Neural cell (in vitro differentiated cells): Measurements from ENCODE around the gene SPOCK1. TPM values are rescaled to one million over a fixed set of nuclear protein-coding genes. Genes with fewer than 3 reads are reported as not detected.

ENCODE experiments used
- H2AFZ ChIP-seq: fragments of 200-600, 300-800 bp; sonication (generic), shearing (Covaris generic); 2 replicates; pipeline ENCODE4 v1.6.0; 2014; ENCODE audit warnings: low read depth, mild to moderate bottlenecking, antibody characterized with exemption, low read length, moderate library complexity
- H3F3A ChIP-seq: fragments of 200-600 bp; shearing (Covaris generic); 2 replicates; pipeline ENCODE4 v1.6.1; 2016; ENCODE audit warnings: mild to moderate bottlenecking, moderate library complexity, mixed read lengths, antibody characterized with exemption, low read length; ENCODE audit not compliant: insufficient read depth, poor library complexity, severe bottlenecking
- H3K27ac ChIP-seq: fragments of 200-600, 300-800 bp; sonication (generic), shearing (Covaris generic); 2 replicates; pipeline ENCODE4 v1.5.1; 2014; ENCODE audit warnings: mild to moderate bottlenecking, low read length, moderate library complexity
- H3K27me3 ChIP-seq: fragments of 300-800, 200-600 bp; sonication (generic), shearing (Covaris generic); 2 replicates; pipeline ENCODE4 v1.6.0; 2014; ENCODE audit warnings: mild to moderate bottlenecking, low read depth, low read length, moderate library complexity; ENCODE audit not compliant: insufficient read depth
- H3K36me3 ChIP-seq: fragments of 300-800, 200-600 bp; sonication (generic), shearing (Covaris generic); 2 replicates; pipeline ENCODE4 v1.5.1; 2014; ENCODE audit warnings: mild to moderate bottlenecking, antibody characterized with exemption, low read length, moderate library complexity; ENCODE audit not compliant: insufficient read depth
- H3K4me2 ChIP-seq: fragments of 300-800, 200-600 bp; sonication (generic), shearing (Covaris generic); 2 replicates; pipeline ENCODE4 v1.6.0; 2014; ENCODE audit warnings: mild to moderate bottlenecking, low read length
- H3K4me3 ChIP-seq: fragments of 300-800, 200-600 bp; sonication (generic), shearing (Covaris generic); 2 replicates; pipeline ENCODE4 v1.5.1; 2014; ENCODE audit warnings: mild to moderate bottlenecking, low read length, moderate library complexity
- H3K79me2 ChIP-seq: fragments of 200-600 bp; shearing (Covaris generic); replicated peaks from 2 replicates; pipeline ENCODE4 v1.6.0; 2014; ENCODE audit warnings: mild to moderate bottlenecking, low read length, moderate library complexity; ENCODE audit not compliant: insufficient read depth
- H3K9ac ChIP-seq: fragments of 300-800, 200-600 bp; sonication (generic), shearing (Covaris generic); 2 replicates; pipeline ENCODE4 v1.6.1; 2016; ENCODE audit warnings: mild to moderate bottlenecking, low read length, mixed read lengths
- H3K9me2 ChIP-seq: fragments of 200-600 bp; shearing (Covaris generic); 2 replicates; pipeline ENCODE4 v1.6.1; 2016; ENCODE audit warnings: mild to moderate bottlenecking, low read length, mixed read lengths; ENCODE audit not compliant: insufficient read depth
- H3K9me3 ChIP-seq: fragments of 200-600, 300-800 bp; sonication (generic), shearing (Covaris generic); 2 replicates; pipeline ENCODE4 v1.6.1; 2016; ENCODE audit warnings: mild to moderate bottlenecking, mixed run types, low read length, moderate library complexity, mixed read lengths
- H4K20me1 ChIP-seq: fragments of 200-600 bp; shearing (Covaris generic); 2 replicates; pipeline ENCODE4 v1.6.1; 2016; ENCODE audit warnings: mild to moderate bottlenecking, mixed run types; ENCODE audit not compliant: insufficient read depth
- CTCF ChIP-seq: fragments of 450-650 bp; IDR thresholded peaks from 2 replicates; pipeline ENCODE4 v1.5.1; 2014; ENCODE audit warnings: antibody characterized with exemption, mild to moderate bottlenecking, moderate library complexity; ENCODE audit not compliant: poor library complexity, severe bottlenecking
- EP300 ChIP-seq: fragments of 450-650 bp; conservative IDR thresholded peaks from 2 replicates; pipeline ENCODE4 v1.6.1; 2014; ENCODE audit warnings: antibody characterized with exemption, mild to moderate bottlenecking, moderate library complexity; ENCODE audit not compliant: poor library complexity, severe bottlenecking
- EZH2 ChIP-seq: fragments of 200-600, 300-800 bp; shearing (Covaris generic), sonication (generic); IDR thresholded peaks from 2 replicates; pipeline ENCODE4 v1.6.1; 2014; ENCODE audit warnings: antibody characterized with exemption, low read length, borderline replicate concordance, mild to moderate bottlenecking; ENCODE audit not compliant: insufficient read depth, poor library complexity, severe bottlenecking
- MXI1 ChIP-seq: fragments of 450-650 bp; conservative IDR thresholded peaks from 2 replicates; pipeline ENCODE4 v1.6.1; 2014; ENCODE audit warnings: antibody characterized with exemption, mild to moderate bottlenecking; ENCODE audit not compliant: poor library complexity, severe bottlenecking
- POLR2AphosphoS5 ChIP-seq: IDR thresholded peaks from 2 replicates; pipeline ENCODE4 v1.6.1; 2012
- RAD21 ChIP-seq: fragments of 450-650 bp; conservative IDR thresholded peaks from 2 replicates; pipeline ENCODE4 v1.6.1; 2014; ENCODE audit warnings: antibody characterized with exemption, mild to moderate bottlenecking, moderate library complexity
- SMC3 ChIP-seq: fragments of 450-650 bp; conservative IDR thresholded peaks from 2 replicates; pipeline ENCODE4 v1.6.1; 2014; ENCODE audit warnings: antibody characterized with exemption, mild to moderate bottlenecking, moderate library complexity; ENCODE audit not compliant: poor library complexity
- TAF1 ChIP-seq: IDR thresholded peaks from 2 replicates; pipeline ENCODE4 v1.6.1; 2012; ENCODE audit warnings: low read depth
- polyA plus RNA-seq: library from polyadenylated mRNA; depleted of rRNA; stranded (reverse); fragments of >200 nt; gene quantifications from 2 replicates; pipeline ENCODE4 v1.2.3, GENCODE V29; 2014
- TF ChIP-seq, protein P1 (sequence below): IDR thresholded peaks from 2 replicates; pipeline ENCODE4 v1.6.1; 2012; ENCODE audit warnings: borderline replicate concordance

The SPOCK1 gene
- polyA plus RNA-seq, 1 donor from 2014 or later: 33.6 TPM

DNA sequence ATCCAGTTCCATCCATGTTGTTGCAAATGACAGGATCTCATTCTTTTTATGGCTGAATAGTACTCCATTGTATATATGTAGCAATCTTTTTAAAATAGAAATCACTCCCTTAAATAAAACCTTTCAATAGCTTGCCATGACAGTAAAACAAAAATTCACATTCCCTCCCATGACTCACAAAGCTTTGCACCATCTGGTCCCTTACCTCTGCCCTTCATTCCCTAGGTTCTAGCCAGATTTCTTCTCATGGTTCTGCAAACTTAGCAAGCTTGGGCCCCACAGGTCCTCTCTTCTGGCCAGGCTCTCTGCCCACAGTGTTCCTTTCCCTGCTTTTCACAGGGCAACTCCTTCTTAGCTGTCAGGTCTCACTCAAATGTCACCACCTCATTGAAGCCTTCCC is 4.3 kb upstream of the SPOCK1 start:
- no peaks in the 10 kb centered on the region for H3K36me3 ChIP-seq
- H2AFZ ChIP-seq: no peak overlapping the region
- no peak overlapping the region for H3K27ac ChIP-seq
- no peak overlapping the region for H3K4me2 ChIP-seq
- H3K79me2 ChIP-seq: peaks cover 3% of the 10 kb centered on the region
- H4K20me1 ChIP-seq: no peaks in the 10 kb centered on the region
- H3K27me3 ChIP-seq: no peaks in the 10 kb centered on the region
- H3K9me3 ChIP-seq: no peaks in the 10 kb centered on the region
- H3F3A ChIP-seq: no peaks in the 10 kb centered on the region
- H3K9me2 ChIP-seq: no peaks in the 10 kb centered on the region
- H3K9ac ChIP-seq: no peak overlapping the region
- no peak for TF ChIP-seq POLR2AphosphoS5
- TF ChIP-seq EZH2: no peak
- TF ChIP-seq SMC3: no peak
- no peak for TF ChIP-seq TAF1
- TF ChIP-seq RAD21: no peak
- TF ChIP-seq EP300: no peak
- no peak for TF ChIP-seq MXI1
- TF ChIP-seq, protein P1, sequence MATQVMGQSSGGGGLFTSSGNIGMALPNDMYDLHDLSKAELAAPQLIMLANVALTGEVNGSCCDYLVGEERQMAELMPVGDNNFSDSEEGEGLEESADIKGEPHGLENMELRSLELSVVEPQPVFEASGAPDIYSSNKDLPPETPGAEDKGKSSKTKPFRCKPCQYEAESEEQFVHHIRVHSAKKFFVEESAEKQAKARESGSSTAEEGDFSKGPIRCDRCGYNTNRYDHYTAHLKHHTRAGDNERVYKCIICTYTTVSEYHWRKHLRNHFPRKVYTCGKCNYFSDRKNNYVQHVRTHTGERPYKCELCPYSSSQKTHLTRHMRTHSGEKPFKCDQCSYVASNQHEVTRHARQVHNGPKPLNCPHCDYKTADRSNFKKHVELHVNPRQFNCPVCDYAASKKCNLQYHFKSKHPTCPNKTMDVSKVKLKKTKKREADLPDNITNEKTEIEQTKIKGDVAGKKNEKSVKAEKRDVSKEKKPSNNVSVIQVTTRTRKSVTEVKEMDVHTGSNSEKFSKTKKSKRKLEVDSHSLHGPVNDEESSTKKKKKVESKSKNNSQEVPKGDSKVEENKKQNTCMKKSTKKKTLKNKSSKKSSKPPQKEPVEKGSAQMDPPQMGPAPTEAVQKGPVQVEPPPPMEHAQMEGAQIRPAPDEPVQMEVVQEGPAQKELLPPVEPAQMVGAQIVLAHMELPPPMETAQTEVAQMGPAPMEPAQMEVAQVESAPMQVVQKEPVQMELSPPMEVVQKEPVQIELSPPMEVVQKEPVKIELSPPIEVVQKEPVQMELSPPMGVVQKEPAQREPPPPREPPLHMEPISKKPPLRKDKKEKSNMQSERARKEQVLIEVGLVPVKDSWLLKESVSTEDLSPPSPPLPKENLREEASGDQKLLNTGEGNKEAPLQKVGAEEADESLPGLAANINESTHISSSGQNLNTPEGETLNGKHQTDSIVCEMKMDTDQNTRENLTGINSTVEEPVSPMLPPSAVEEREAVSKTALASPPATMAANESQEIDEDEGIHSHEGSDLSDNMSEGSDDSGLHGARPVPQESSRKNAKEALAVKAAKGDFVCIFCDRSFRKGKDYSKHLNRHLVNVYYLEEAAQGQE: no peak
- no peak for TF ChIP-seq CTCF
- no peak overlapping the region for H3K4me3 ChIP-seq

DNA sequence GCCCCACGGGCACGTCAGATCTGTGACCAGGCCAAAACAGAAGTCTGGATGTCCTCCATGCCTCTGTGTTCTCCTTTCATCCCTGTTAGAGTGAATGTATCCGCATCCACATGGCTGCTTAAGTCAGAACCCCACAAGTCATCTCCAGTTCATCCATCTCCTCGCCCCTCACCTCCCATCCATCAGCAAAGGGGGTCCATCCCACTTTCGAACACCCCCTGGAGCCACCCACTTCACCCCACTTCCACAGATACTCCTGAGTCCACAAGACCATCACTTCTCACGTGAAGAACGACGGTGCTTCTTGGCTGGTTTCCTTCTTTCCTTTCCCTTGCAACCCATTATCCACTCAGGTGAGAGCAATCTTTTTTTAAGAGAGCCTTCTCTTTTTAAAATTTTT is 3.5 kb upstream of the SPOCK1 start:
- Histone ChIP-seq H3K79me2 (peaks cover 4% of the 10 kb centered on the region), H3K9ac (no peak overlapping the region), H3K27me3 (peaks cover 6% of the 10 kb centered on the region), H3K36me3 (no peaks in the 10 kb centered on the region), H3K4me3 (no peak overlapping the region), H2AFZ (no peak overlapping the region), H3K27ac (no peak overlapping the region), H3K4me2 (no peak overlapping the region), H3K9me2 (no peaks in the 10 kb centered on the region), H3K9me3 (no peaks in the 10 kb centered on the region), H4K20me1 (no peaks in the 10 kb centered on the region), H3F3A (no peaks in the 10 kb centered on the region)
- TF ChIP-seq POLR2AphosphoS5: no peak
- TF ChIP-seq TAF1: no peak
- TF ChIP-seq, protein P1: no peak
- TF ChIP-seq EP300: no peak
- TF ChIP-seq SMC3: no peak
- no peak for TF ChIP-seq EZH2
- TF ChIP-seq MXI1: no peak
- TF ChIP-seq CTCF: no peak
- no peak for TF ChIP-seq RAD21
